Brain pericyte (primary cell): Measurements from ENCODE around the gene TMEM205.
"Not testable (repeated sequence)": the region's sequence is repeated elsewhere in the genome, so short reads cannot be mapped to it uniquely, and the experiment has no call there.

Source experiments
- DNase-seq: peaks from one replicate; pipeline ENCODE4 v3.0.0-alpha.2; 2012; ENCODE audit warnings: low read depth, low spot score

TMEM205 gene

DNA sequence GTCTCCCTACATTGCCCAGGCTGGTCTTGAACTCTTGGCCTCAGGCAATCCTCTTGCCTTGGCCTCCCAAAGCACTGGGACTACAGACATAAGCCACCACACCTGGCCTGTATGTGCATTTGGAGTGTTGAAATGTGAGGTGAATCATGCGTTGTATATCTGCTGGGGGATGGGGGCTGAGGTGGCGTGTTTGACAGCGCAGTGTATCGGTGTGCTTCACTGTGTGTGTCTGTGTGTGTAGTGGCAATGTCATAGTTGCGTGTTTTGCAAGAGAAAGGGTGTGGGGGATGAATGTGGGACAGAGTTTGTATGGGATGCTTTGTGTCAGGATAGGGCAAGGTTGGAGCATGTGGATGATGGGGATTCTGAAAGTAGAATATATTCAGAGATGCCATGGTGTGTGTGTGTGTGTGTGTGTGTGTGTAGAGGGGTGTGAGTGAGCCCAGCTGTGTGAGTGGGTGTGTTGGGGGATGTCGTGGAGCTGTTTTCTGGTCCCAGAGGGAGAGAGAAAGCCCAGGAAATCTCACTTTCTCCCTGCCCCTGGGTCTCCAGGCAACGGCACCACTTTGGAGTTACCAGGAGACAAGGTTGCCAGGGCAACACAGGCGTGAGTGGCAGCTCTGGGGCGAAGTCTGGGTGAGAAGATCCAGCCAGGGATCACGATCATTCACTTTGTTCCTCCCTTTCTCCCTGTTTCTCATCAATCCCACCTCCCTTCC, 27.3 kb upstream of the TMEM205 start:
- no peak for DNase-seq

DNA sequence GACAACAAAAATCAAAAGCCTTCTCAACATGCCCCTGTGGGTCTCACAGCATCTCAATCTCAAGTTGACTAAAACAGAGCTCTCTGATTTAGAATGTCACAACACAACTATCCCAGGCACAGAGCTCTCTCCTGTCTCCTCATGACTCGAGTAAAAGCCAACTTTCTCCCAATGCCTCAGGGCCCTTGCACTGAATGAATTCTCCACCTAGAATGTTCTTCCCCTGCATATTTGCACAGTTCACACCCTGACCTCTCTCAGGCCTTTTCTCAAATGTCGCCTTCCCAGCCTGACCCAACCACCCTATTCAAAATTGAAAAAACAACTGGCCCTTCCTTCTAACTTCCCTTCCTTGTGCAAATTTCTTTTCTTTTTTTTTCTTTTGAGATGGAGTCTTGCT, 24.7 kb upstream of the TMEM205 start:
- DNase-seq: no peak

DNA sequence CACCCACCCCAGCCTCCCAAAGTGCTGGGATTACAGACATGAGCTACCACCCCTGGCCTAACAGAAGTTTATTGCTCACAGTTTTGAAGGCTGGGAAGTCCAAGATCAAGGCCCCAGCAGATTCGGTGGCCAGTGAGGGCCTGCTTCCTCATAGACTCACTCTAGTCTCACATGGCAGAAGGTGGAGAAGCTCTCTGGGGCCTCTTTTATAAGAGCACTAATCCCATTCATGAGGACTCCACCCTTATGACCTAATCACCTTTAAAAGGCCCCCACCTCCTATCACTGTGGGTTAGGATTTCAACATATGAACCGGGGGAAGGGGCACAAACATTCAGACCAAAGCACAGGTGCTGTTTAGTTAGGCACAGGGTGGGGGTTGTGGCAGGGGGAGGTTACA, 21.5 kb upstream of the TMEM205 start:
- DNase-seq: no peak

DNA sequence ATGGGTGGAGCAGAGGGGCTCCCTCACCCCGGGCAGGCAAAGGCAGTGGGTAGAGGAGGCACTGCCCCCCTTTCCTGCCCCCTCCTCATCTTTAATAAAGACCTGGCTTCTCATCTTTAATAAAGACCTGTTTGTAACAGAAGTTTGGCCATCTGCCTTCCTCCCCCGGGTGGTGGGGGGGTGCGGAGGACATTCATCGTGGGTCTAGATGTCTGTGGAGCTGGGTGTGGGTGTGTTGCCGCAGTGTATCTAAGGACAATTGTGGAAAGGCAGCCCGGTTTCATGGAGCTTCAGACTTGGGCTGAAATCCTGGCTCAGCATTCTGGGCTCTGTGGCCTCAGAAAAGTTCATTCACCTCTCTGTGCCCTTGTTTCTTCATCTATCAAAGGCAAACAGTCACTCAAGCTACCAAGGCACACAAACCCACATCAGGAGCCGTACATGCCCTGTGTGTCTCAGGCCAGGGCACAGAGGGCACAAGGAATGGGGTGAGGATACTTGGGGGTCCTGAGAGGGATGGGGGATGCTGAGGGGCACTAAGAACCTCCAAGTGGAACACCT, 19.6 kb upstream of the TMEM205 start:
- DNase-seq: no peak

DNA sequence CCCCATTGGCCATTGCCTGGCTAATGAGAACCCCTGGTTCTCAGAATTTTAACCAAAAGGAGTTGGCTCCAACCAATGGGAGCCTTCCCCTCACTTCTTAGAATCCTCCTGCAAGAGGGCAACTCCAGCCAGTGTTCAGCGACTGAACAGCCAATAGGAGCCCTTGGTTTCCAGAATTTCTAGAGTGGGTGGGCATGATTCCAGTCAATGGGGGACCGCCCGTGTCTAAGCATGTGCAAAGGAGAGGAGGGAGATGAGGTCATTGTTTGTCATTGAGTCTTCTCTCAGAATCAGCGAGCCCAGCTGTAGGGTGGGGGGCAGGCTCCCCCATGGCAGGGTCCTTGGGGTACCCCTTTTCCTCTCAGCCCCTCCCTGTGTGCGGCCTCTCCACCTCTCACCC, 18.9 kb upstream of the TMEM205 start:
- DNase-seq: no peak

DNA sequence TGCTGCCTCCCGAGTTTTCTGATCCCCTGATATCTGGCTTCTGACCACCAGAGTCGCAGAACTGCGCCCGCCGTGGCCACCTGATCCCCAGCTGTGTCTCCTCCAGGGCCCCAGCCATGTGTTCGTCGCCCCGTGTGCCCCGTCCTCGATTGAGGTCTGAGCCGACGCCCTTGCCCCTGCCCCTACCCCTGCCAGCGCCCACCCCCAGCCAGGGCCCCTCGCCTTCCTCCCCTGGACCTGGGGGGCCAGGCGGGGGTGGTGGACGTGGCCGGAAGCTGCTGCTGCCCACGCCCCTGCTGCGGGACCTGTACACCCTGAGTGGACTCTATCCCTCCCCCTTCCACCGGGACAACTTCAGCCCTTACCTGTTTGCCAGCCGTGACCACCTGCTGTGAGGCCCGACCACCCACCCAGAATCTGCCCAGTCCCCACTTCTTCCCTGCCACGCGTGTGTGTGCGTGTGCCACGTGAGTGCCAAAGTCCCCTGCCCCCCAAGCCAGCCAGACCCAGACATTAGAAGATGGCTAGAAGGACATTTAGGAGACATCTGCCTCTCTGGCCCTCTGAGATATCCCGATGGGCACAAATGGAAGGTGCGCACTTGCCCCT, 18.3 kb upstream of the TMEM205 start:
- no peak for DNase-seq

DNA sequence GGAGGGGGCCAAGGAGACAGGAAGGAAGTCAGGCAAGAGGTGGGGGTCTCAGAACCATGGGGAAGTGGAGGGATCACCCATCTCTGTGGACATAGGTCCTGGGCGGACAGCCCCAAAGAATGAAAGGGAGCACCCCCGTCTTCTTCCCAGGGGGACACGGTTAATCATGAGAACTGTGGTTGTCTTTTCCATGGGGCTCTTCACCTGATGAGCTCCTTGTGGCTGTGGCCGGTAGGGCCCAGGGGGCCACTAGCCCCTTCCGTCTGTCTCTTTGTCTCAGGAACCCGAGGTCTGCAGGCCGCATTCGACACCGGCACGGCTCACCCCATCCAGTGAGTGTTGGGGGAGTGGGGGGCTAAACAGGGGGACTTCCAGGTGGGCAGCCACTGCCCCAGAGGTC, 17.8 kb upstream of the TMEM205 start:
- DNase-seq: no peak

DNA sequence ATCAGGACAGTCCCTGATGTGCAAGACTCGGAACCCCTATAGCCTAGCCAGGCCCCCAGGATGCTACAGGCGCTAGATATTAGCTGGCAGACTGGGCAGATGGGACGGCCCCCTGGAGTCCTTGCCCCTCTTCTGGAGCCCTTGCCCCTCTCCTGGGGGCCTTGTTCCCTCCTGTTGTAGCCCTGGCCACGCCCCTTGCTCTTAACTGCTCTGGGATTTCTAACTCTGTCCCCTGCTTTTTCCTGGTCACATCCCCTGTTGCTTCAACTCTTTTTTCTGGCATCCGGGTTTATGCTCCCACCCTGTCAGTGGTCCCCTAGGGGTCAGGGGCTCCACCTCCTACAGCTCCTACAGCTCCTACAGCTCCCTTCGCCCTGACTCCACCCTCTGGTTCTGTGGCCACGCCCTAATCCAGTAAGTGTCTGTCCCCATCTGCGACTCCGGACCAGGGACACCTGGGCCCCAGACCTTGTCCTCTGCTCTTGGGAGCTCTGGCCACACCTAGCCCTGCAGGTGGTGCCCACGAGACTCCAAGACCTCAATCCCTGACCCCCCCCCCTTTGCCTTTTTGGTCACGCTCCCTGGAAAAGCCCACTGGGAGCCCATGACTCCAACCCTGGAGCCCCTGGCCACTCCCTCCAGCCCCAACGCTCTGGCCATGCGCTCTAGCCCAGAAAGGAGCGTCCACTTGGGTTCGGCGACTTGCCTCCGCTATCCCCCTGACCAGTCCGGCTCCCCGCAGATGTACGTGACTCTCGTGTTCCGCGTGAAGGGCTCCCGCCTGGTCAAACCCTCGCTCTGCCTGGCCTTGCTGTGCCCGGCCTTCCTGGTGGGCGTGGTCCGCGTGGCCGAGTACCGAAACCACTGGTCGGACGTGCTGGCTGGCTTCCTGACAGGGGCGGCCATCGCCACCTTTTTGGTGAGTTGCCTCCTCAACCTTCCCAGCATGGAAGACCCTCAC, 16.0 kb upstream of the TMEM205 start:
- DNase-seq: no peak

DNA sequence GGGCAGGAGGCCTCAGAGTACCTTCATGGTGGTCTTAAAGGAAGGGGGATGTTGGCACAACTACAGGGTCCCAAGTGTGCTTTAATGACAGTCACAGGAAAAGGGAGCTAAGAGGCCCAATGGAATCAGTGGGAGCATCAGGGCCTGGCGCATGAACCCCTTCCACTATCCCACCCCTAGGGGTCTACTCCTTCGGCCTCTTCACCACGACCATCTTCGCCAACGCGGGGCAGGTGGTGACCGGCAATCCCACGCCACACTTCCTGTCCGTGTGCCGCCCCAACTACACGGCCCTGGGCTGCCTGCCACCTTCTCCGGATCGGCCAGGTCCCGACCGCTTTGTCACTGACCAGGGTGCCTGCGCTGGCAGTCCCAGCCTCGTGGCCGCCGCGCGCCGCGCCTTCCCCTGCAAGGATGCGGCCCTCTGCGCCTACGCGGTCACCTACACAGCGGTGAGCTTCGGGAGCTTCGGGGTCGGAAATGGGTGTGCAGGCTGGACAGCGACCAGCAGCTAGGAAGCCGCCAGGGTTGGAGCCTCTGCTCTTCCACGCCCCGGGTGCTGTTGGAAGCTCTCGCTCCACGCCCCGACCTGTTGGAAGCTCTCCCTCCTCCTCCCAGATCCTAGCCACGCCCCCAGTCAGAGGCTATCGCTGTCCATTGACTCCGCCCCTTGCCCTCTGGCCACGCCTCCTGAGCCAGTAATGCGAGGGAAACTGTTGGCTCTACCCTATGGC, 15.1 kb upstream of the TMEM205 start:
- no peak for DNase-seq

DNA sequence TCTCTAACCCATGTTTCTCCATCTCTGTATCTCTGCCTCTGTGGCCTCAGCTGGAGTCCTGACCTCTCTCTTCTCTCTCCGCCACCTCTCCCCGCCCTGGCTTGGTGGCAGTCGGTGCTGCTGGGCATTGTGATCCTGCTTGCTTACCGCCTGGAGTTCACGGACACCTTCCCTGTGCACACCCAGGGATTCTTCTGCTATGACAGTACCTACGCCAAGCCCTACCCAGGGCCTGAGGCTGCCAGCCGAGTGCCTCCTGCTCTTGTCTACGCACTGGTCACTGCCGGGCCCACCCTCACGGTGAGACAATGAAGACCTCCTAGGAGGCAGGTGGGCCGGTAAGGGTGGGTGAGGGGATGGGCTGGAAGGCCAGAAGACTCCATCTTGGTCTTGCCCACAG, 13.4 kb upstream of the TMEM205 start:
- DNase-seq: no peak

DNA sequence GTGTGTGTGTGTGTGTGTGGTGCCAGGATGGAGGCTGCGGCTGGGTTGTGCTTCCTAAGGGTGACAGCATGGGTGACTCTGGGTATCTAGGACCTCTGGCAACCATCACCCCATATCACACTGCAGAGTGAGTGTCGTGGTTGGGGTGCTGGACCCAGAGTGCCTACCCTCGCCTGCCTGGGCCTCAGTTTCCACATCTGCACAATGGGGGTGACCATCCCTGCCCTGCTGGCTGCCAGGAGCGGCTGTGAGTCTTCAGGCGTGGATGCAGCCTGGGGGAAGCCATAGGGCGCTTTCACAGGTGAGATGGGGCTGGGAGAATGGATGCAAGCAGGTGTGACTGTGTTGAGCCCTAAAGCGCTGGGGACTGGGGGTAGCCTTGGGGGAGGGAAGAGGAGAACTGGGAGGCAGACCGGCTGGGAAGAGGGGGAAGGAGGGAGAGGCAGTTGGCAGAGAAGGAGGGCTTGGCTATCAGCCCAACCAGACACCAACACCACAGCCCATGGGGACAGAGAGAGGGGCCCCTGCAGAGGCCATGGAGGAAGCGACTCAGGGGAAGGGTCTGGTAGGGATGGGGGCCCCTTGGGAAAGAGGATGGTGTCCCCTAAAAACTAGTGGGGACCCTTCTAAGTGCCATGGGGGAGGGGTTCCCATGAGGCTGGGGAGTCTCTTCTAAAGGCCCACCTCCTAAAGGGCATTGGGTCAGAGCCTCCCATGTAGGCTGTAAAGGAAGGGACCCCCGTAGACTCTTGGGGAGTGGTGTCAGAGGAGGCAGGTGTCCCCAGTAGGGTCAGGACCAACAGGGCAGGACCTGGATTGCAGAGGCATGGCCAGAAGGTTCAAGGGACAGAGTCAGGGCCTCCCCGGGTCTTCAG, 10.8 kb upstream of the TMEM205 start:
- no peak for DNase-seq

DNA sequence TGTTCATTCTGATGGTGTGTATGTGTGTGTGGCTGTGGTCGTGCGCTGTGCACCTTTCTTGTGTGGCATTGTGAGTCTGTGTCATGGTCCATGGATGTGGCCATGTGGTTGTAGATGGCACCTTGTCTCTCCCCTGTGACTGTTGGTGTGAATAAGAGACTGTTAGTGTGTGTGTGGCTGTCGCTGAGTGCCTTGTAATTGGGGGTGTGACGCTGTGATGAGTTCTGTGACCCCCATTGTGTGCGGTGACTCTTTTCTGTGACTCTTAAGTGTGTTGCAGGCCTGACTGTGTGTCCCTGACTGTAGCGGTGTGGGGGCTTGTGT, 10.0 kb upstream of the TMEM205 start:
- DNase-seq: no peak

DNA sequence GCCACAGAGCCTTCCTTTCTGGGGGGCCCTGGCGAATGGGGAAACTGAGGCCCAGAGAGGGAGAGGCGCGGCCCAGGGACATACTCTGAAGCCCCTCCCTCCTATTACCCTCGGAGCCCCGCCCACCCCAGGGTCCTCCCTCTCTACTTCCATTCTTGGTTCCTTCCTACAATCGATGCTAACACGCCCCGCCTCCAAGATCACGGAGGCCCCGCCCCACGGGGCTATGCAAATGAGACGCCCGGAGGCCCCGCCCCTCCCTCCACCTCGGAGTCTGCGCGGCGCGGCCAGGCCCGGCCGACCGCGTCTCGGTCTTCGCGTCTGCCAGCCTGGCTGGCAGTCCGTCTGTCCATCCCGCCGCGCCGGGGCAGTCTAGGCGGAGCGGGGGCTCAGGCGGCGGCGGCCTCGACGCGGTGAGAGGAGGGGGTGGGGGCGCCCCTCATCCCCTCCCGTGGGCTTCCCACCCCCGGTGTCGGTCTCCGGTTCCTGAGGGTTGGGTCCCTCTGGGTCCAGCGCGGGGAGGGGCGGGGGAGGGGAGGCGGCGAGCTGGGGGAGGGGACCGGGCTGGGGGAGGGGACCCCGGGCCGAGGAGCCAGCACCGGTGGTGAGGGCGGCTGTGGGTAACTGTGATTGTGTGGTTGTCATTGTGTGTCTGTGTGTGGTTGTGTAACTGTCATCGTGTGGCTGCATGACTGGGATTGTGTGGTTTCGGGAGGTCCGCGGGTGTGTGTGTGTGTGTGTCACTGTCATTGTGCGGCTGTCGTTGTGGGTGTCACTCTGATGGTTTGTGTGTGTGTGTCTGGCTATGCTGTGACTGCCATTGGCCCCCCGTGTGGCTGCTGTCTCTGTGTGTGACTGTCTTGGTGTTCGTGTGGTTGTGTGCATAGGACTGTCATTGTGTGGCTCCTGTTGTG, 9.3 kb upstream of the TMEM205 start, which contains the start of gene PLPPR2:
Gene PLPPR2 (plus strand): TSS at position 273 of the 914 bp plus-strand sequence. CDS start 2,242 bp downstream, outside the sequence.
- DNase-seq: no peak

DNA sequence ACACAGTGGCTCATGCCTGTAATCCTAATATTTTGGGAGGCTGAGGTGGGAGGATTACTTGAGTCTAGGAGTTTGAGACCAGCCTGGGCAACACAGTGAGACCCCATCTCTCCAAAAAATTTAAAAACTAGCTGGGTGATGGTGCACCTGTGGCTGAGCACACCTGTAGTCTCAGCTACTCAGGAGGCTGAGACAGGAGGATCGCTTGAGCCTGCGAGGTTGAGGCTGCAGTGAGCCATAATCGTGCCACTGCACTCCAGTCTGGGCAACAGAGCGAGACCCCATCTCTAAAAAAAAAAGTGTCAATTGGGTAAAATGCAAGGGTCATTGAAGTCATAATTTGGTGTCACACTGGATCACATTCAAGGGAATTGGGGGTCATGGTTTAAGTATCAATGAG, 8.0 kb upstream of the TMEM205 start:
- not testable (repeated sequence) for DNase-seq

DNA sequence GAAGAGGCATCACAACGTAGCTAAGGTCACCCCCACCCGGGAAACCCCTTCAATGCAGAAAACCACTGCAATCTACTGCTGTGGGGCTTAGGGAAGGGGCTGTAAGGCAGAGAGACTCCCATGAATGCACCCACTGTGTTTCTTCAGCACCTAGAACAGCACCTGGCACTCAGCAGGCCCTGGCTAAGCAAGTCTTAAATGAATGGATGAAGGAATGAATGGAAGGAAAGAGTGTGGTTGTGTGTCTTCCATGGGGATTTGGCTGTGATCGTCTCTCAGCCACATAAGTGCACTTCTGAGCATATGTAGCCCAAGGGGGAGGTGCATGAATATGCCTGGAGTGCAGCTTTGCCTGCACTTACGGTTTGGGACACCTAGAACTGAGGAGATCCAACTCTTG, 3.1 kb upstream of the TMEM205 start:
- DNase-seq: no peak

DNA sequence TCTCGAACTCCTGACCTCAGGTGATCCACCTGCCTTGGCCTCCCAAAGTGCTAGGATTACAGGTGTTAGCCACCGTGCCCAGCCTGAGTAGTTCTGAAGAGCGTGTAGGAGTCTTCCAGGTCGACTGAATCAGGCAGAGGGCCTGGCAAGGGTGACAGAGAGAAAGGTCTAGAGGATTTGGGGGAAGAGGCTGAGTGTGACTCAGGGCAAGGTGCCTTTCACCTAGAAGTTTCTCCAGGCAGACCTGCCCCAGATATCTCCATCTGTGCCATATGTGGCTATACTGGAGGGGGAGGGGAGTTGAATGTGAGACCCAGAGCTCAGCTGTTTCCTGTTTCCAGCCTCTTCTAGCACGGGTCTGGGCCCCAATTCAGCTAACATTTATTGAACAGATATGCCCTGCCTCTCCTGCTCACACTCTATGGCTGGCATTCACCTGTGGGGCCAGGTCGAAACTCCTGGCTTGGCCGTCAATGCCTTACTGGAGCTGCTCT, 1.5 kb upstream of the TMEM205 start:
- no peak for DNase-seq

DNA sequence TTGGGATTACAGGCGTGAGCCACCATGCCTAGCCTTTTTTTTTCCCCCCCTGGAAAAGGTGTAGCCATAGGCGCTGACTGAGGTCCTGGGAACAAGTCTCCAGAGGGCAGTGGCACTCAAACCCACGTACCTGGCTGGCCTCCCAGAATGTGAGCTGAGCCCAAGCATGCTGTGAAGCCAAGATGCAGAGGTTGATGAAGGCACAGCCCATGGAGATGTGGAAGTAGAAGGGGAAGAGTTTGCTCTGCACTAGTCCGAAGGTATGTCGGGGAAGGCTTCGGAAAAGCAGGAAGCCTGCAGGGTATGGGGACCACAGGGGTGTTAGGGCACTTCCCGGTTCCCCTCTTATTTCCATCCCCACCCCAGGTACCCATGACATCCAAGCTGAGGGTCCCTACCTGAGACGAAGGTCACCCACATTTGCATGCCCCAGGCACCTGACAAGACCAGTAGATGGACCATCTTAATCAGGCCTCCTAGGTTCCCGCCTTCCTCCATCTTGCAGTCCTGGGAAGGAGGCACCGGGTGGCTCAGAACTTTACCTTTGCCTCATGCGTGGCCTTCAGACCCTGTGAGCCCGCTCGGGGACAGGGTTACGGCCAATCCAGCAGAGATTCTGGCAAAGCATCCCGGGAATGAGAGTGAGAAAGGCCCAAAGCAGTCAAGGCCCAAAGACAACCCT, 805 bp downstream of the TMEM205 start:
- no peak for DNase-seq

DNA sequence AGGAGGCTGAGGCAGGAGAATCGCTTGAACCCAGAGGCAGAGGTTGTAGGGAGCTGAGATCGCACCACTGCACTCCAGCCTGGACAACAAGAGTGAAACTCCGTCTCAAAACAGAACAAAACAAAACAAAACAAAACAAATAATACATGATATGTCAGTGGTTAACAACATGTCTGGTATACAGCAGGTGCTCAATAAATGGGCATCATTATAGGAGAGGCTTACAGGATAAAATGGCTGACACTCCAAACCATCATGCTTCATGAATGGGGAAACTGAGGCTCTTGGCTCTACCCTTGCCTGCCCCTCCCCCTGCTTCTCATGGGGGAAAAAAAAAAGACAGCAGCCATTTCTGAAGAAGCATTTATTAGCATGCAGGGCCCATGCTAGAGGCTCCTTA, 3.6 kb downstream of the TMEM205 start:
- DNase-seq: no peak

DNA sequence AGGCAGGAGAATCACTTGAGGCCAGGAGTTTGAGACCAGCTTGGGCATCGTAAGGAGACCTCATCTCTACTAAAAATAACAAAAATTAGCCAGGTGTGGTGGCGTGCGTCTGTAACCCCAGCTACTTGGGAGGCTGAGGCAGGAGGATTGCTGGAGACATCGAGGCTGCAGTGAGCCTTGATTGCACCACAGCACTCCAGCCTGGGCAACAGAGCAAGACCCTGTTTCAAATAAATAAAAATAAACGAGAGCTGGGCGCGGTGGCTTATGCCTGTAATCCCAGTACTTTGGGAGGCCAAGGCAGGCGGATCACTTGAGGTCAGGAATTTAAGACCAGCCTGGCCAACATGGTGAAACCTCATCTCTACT, 6.0 kb downstream of the TMEM205 start:
- not testable (repeated sequence) for DNase-seq
